GM23338 (cell line): ENCODE measurements around the gene MRTFA. TPM values are rescaled to one million over a fixed set of nuclear protein-coding genes. Genes with fewer than 3 reads are reported as not detected.

ENCODE experiments used
- ATAC-seq: fragments of 200-7000 bp; cut with Tn5 transposase; 3 replicates; pipeline ENCODE4 v1.9.1; 2020
- DNase-seq: peaks from one replicate; pipeline ENCODE4 v3.0.0-alpha.2; 2015; ENCODE audit warnings: low spot score
- H2AFZ ChIP-seq: fragments of 200-600 bp; sonication (generic); 2 replicates; pipeline ENCODE4 v1.8.0; 2016; ENCODE audit warnings: antibody characterized with exemption, mild to moderate bottlenecking, moderate library complexity
- H3F3A ChIP-seq: fragments of 200-600 bp; sonication (generic); replicated peaks from 2 replicates; pipeline ENCODE4 v1.8.0; 2017; ENCODE audit warnings: antibody characterized with exemption, mixed run types, low read depth
- H3K27ac ChIP-seq: fragments of 200-600 bp; sonication (generic); 2 replicates; pipeline ENCODE4 v1.6.1; 2016; ENCODE audit warnings: low read depth
- H3K27me3 ChIP-seq: fragments of 200-600 bp; sonication (generic); 2 replicates; pipeline ENCODE4 v1.8.0; 2016; ENCODE audit warnings: mild to moderate bottlenecking, mixed run types, moderate library complexity; ENCODE audit not compliant: insufficient read depth
- H3K36me3 ChIP-seq: fragments of 200-600 bp; sonication (generic); 2 replicates; pipeline ENCODE4 v1.8.0; 2016; ENCODE audit warnings: mild to moderate bottlenecking; ENCODE audit not compliant: insufficient read depth
- H3K4me1 ChIP-seq: fragments of 200-600 bp; sonication (generic); 2 replicates; pipeline ENCODE4 v1.8.0; 2016; ENCODE audit warnings: mild to moderate bottlenecking, moderate library complexity; ENCODE audit not compliant: insufficient read depth
- H3K4me2 ChIP-seq: fragments of 200-600 bp; sonication (generic); 2 replicates; pipeline ENCODE4 v1.7.1; 2017; ENCODE audit warnings: mixed run types
- H3K4me3 ChIP-seq: fragments of 200-600 bp; sonication (generic); 2 replicates; pipeline ENCODE4 v1.6.1; 2016; ENCODE audit warnings: mixed run types
- H3K79me2 ChIP-seq: fragments of 200-600 bp; sonication (generic); replicated peaks from 2 replicates; pipeline ENCODE4 v1.8.0; 2017; ENCODE audit warnings: mild to moderate bottlenecking; ENCODE audit not compliant: insufficient read depth
- H3K9me2 ChIP-seq: fragments of 200-600 bp; sonication (generic); 2 replicates; pipeline ENCODE4 v1.8.0; 2017; ENCODE audit not compliant: insufficient read depth
- H4K20me1 ChIP-seq: fragments of 200-600 bp; sonication (generic); replicated peaks from 2 replicates; pipeline ENCODE4 v1.8.0; 2017; ENCODE audit warnings: mild to moderate bottlenecking; ENCODE audit not compliant: insufficient read depth
- H3K27ac Mint-ChIP-seq: 2 replicates; pipeline ENCODE4 v1.8.0; 2020; ENCODE audit warnings: inconsistent platforms, mild to moderate bottlenecking, moderate library complexity, mixed read lengths
- H3K27me3 Mint-ChIP-seq: 3 replicates; pipeline ENCODE4 v1.8.0; 2022; ENCODE audit warnings: low read depth, mild to moderate bottlenecking, moderate library complexity, mixed read lengths, inconsistent platforms; ENCODE audit not compliant: insufficient read depth, poor library complexity
- H3K36me3 Mint-ChIP-seq: 3 replicates; pipeline ENCODE4 v1.8.0; 2021; ENCODE audit warnings: low read depth, mild to moderate bottlenecking, inconsistent platforms, moderate library complexity, mixed read lengths
- H3K4me1 Mint-ChIP-seq: 3 replicates; pipeline ENCODE4 v1.8.0; 2020; ENCODE audit warnings: mild to moderate bottlenecking, inconsistent platforms, mixed read lengths
- H3K4me3 Mint-ChIP-seq: 3 replicates; pipeline ENCODE4 v1.8.0; 2021; ENCODE audit warnings: moderate library complexity, mild to moderate bottlenecking, inconsistent platforms, mixed read lengths
- H3K9me3 Mint-ChIP-seq: 3 replicates; pipeline ENCODE4 v1.8.0; 2020; ENCODE audit warnings: moderate library complexity, mild to moderate bottlenecking, inconsistent platforms, mixed read lengths
- EZH2phosphoT487 ChIP-seq: fragments of 200-600 bp; sonication (generic); IDR thresholded peaks from one replicate; pipeline ENCODE4 v1.8.1; 2018; ENCODE audit warnings: antibody characterized with exemption; ENCODE audit not compliant: unreplicated experiment
- JUNB ChIP-seq: IDR thresholded peaks from one replicate; pipeline ENCODE4 v1.6.1; 2016; ENCODE audit warnings: antibody characterized with exemption; ENCODE audit not compliant: unreplicated experiment
- POLR2AphosphoS5 ChIP-seq: IDR thresholded peaks from 2 replicates; pipeline ENCODE4 v1.6.1; 2016; ENCODE audit warnings: antibody characterized with exemption, low read depth
- ZNF331 ChIP-seq: fragments of 250-450 bp; sonication (Bioruptor Pico); IDR thresholded peaks from 2 replicates; pipeline ENCODE4 v1.5.0; 2020; ENCODE audit warnings: low read depth, mild to moderate bottlenecking, moderate library complexity
- polyA plus RNA-seq: library from polyadenylated mRNA; unstranded; fragments of >200 nt; fragmentation: Nextera tagmentation; extraction: Ambion mirVana; gene quantifications from 2 replicates; pipeline ENCODE4 v1.2.1, GENCODE V29; 2016
- total RNA-seq: library from RNA; depleted of rRNA; stranded (reverse); fragments of >200 nt; shearing (Covaris generic); gene quantifications from 2 replicates; pipeline ENCODE4 v1.2.3, GENCODE V29; 2014
- TF ChIP-seq, protein P1 (sequence below): fragments of 250-450 bp; sonication (Bioruptor Pico); IDR thresholded peaks from 2 replicates; pipeline ENCODE4 v1.5.0; 2020; ENCODE audit warnings: mild to moderate bottlenecking, moderate library complexity
- TF ChIP-seq, protein P2 (sequence below): IDR thresholded peaks from one replicate; pipeline ENCODE4 v1.6.1; 2018; ENCODE audit warnings: antibody characterized with exemption; ENCODE audit not compliant: unreplicated experiment

MRTFA gene
- total and polyA plus RNA-seq, 2 experiments from 2014 or later, result 18.1 to 92.4 TPM

DNA sequence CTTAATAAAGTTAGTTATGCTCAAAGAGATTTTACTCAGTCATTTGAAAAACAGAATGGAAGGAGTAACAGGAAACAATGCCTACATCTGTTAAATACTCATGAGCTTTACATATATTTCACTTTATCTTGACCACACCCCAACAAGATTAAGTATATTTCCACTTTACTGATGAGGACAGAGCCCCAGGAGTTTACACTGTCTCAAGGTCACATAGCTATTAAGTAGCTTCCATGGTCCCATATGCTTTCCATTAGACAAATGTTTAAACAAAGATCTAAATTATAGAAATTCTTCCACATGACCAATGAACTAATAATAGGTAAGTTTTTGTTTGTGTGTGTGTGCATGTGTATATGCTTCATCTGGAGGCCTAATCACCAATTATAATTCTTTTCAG, 30.2 kb downstream of the MRTFA start (continued):
- TF ChIP-seq, protein P1, sequence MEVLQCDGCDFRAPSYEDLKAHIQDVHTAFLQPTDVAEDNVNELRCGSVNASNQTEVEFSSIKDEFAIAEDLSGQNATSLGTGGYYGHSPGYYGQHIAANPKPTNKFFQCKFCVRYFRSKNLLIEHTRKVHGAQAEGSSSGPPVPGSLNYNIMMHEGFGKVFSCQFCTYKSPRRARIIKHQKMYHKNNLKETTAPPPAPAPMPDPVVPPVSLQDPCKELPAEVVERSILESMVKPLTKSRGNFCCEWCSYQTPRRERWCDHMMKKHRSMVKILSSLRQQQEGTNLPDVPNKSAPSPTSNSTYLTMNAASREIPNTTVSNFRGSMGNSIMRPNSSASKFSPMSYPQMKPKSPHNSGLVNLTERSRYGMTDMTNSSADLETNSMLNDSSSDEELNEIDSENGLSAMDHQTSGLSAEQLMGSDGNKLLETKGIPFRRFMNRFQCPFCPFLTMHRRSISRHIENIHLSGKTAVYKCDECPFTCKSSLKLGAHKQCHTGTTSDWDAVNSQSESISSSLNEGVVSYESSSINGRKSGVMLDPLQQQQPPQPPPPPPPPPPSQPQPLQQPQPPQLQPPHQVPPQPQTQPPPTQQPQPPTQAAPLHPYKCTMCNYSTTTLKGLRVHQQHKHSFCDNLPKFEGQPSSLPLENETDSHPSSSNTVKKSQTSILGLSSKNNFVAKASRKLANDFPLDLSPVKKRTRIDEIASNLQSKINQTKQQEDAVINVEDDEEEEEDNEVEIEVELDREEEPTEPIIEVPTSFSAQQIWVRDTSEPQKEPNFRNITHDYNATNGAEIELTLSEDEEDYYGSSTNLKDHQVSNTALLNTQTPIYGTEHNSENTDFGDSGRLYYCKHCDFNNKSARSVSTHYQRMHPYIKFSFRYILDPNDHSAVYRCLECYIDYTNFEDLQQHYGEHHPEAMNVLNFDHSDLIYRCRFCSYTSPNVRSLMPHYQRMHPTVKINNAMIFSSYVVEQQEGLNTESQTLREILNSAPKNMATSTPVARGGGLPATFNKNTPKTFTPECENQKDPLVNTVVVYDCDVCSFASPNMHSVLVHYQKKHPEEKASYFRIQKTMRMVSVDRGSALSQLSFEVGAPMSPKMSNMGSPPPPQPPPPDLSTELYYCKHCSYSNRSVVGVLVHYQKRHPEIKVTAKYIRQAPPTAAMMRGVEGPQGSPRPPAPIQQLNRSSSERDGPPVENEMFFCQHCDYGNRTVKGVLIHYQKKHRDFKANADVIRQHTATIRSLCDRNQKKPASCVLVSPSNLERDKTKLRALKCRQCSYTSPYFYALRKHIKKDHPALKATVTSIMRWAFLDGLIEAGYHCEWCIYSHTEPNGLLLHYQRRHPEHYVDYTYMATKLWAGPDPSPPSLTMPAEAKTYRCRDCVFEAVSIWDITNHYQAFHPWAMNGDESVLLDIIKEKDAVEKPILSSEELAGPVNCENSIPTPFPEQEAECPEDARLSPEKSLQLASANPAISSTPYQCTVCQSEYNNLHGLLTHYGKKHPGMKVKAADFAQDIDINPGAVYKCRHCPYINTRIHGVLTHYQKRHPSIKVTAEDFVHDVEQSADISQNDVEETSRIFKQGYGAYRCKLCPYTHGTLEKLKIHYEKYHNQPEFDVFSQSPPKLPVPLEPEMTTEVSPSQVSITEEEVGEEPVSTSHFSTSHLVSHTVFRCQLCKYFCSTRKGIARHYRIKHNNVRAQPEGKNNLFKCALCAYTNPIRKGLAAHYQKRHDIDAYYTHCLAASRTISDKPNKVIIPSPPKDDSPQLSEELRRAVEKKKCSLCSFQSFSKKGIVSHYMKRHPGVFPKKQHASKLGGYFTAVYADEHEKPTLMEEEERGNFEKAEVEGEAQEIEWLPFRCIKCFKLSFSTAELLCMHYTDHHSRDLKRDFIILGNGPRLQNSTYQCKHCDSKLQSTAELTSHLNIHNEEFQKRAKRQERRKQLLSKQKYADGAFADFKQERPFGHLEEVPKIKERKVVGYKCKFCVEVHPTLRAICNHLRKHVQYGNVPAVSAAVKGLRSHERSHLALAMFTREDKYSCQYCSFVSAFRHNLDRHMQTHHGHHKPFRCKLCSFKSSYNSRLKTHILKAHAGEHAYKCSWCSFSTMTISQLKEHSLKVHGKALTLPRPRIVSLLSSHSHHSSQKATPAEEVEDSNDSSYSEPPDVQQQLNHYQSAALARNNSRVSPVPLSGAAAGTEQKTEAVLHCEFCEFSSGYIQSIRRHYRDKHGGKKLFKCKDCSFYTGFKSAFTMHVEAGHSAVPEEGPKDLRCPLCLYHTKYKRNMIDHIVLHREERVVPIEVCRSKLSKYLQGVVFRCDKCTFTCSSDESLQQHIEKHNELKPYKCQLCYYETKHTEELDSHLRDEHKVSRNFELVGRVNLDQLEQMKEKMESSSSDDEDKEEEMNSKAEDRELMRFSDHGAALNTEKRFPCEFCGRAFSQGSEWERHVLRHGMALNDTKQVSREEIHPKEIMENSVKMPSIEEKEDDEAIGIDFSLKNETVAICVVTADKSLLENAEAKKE (CRISPR knock-in tag), result no peak

DNA sequence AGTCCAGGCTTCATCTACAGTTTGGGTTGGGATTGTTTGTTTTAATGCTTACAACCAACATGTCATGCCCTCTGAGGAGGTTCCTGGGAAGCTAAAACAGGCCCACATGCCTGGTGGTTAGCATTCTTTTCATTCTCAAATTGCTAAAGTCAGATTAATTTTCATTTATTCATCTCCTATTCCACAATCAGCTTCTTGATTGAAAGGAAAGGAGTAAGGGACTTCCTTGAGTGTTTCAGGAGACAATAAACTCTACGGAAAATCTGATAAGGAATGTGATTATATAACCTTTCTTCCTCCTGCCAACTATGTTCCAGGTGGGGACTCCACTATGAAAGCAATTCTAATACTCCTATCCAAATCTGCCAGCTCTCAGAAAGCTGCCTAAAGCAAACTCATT, 30.8 kb downstream of the MRTFA start:
- Histone ChIP-seq H3K36me3 (no peaks in the 10 kb centered on the region), H2AFZ (no peak overlapping the region), H3K4me1 (peaks cover 30% of the 10 kb centered on the region), H3K4me3 (no peak overlapping the region), H4K20me1 (no peaks in the 10 kb centered on the region; the same call in none of the 2 replicates), H3K79me2 (peaks cover 91% of the 10 kb centered on the region), H3K27me3 (no peaks in the 10 kb centered on the region), H3K4me2 (no peak overlapping the region), H3K9me2 (no peaks in the 10 kb centered on the region), H3K27ac (no peak overlapping the region; the same call in 1 of the 2 replicates), H3F3A (0 out of 2 replicates have a peak, but pooled peaks cover 3% of the 10 kb centered on the region)
- Mint-ChIP-seq H3K4me3 (no peak overlapping the region), H3K36me3 (no peaks in the 10 kb centered on the region), H3K4me1 (peaks cover 38% of the 10 kb centered on the region), H3K27me3 (no peaks in the 10 kb centered on the region), H3K9me3 (no peaks in the 10 kb centered on the region), H3K27ac (peak overlapping the region; percentile 13; the same call in 1 of the 2 replicates)
- ATAC-seq (no peak), DNase-seq (no peak)
- no peak for TF ChIP-seq ZNF331 (CRISPR knock-in tag)
- TF ChIP-seq, protein P2, sequence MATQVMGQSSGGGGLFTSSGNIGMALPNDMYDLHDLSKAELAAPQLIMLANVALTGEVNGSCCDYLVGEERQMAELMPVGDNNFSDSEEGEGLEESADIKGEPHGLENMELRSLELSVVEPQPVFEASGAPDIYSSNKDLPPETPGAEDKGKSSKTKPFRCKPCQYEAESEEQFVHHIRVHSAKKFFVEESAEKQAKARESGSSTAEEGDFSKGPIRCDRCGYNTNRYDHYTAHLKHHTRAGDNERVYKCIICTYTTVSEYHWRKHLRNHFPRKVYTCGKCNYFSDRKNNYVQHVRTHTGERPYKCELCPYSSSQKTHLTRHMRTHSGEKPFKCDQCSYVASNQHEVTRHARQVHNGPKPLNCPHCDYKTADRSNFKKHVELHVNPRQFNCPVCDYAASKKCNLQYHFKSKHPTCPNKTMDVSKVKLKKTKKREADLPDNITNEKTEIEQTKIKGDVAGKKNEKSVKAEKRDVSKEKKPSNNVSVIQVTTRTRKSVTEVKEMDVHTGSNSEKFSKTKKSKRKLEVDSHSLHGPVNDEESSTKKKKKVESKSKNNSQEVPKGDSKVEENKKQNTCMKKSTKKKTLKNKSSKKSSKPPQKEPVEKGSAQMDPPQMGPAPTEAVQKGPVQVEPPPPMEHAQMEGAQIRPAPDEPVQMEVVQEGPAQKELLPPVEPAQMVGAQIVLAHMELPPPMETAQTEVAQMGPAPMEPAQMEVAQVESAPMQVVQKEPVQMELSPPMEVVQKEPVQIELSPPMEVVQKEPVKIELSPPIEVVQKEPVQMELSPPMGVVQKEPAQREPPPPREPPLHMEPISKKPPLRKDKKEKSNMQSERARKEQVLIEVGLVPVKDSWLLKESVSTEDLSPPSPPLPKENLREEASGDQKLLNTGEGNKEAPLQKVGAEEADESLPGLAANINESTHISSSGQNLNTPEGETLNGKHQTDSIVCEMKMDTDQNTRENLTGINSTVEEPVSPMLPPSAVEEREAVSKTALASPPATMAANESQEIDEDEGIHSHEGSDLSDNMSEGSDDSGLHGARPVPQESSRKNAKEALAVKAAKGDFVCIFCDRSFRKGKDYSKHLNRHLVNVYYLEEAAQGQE, result no peak
- no peak for TF ChIP-seq POLR2AphosphoS5
- TF ChIP-seq JUNB, result no peak
- no peak for TF ChIP-seq EZH2phosphoT487
- TF ChIP-seq, protein P1 (CRISPR knock-in tag), result no peak
